ENCODE results near the gene GSK3A.

DNA sequence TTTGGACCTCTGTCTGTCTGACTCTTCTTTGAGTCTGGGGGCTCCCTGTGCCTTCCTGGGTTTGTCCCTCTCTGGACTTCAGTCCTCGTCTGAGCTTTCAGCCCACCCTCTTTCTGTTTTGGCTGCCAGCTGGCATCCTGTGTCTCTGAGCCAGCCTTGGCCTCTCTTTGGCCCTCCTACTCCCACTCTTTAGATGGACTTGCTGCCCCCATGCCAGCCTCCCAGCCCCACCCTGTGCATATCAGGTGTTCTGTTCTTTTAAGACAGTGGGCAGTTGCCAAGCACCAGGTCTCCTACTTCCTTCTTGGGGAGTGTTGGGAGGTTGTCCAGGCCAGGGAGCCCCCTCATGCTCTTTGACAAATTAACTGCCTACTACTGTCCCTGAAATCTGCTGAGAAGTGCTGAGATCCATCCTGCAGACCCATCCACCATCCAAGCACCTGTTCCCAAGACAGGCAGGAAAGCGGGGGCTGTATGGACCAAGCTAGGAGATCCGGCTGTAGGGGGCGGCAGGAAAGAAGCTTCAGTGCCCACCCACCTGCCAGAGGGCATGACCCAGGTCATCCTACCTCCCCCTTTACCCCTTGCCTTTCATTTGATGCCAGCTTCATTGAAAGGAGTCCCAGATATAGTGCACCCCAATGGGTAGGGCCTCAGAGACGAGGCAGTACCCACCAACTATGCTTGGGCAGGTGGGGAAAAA, 36.2 kb upstream of the GSK3A start:
- TF ChIP-seq, protein P1, sequence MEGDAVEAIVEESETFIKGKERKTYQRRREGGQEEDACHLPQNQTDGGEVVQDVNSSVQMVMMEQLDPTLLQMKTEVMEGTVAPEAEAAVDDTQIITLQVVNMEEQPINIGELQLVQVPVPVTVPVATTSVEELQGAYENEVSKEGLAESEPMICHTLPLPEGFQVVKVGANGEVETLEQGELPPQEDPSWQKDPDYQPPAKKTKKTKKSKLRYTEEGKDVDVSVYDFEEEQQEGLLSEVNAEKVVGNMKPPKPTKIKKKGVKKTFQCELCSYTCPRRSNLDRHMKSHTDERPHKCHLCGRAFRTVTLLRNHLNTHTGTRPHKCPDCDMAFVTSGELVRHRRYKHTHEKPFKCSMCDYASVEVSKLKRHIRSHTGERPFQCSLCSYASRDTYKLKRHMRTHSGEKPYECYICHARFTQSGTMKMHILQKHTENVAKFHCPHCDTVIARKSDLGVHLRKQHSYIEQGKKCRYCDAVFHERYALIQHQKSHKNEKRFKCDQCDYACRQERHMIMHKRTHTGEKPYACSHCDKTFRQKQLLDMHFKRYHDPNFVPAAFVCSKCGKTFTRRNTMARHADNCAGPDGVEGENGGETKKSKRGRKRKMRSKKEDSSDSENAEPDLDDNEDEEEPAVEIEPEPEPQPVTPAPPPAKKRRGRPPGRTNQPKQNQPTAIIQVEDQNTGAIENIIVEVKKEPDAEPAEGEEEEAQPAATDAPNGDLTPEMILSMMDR (conservative IDR thresholded peaks at IDR 0.05; ENCODE audit: low read length), result no peak
- TF ChIP-seq EZH2phosphoT487 (IDR thresholded peaks at IDR 0.05; ENCODE audit: borderline replicate concordance), result no peak
